Epidermal melanocyte (primary cell): ENCODE results near the gene TSPAN9.

Experiments
- DNase-seq: peaks from one replicate; pipeline ENCODE4 v3.0.0; 2011; ENCODE audit warnings: low spot score; ENCODE audit not compliant: insufficient read length

TSPAN9 gene

DNA sequence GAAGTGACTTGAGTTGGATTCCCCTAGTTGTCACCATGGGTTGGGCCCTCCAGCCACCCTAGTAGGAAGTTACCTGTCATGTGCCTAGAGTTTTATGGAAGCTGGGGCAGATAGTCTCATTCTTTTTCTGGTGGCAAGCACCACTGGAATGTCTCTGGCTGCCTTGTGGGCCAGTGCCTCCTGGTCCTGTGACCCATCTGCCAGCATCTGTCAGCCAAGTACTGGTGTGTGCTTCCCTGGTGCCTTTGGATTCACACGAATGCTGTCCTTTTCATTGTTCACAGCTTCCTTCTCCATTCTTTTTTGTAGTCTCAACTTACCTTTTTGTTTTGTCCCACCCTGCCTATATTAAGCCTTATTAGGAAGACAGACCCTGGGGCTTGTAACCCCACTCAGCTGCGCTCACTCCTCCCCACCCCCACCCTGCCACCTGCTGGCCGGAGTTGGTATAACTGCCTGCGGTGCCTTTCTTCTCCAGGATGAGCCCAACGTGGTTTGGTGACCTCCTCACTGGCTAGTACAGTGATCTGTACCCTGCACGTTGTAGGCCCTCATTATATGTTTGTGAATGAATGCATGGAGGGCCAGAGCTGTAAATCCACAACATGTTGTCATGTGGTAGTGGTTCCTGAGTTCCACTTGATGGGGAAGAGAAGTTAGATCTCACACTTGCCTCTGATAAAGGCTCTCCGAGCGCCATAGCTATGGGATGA, 125.7 kb downstream of the TSPAN9 start:
- DNase-seq, result peak; percentile 85

DNA sequence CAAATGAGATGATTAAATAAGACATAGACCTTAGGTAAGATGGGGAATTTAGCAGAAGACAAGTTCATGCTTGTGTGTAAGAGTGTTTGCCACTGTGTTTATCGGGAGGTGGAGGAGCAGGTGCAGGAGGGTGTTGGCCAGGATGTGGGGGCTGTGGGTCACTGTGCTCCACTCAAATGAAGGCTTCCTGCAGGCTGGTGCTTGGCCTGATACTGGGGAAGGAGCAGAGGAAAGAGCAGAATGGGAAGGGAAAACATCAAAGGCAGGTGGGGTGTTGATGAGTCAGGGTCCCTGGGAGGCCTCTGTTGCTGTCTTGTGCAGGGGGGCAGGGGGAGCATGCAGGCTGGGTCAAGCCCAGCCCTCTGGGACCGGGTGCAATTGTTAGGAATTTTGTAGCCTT, 126.5 kb downstream of the TSPAN9 start:
- no peak for DNase-seq

DNA sequence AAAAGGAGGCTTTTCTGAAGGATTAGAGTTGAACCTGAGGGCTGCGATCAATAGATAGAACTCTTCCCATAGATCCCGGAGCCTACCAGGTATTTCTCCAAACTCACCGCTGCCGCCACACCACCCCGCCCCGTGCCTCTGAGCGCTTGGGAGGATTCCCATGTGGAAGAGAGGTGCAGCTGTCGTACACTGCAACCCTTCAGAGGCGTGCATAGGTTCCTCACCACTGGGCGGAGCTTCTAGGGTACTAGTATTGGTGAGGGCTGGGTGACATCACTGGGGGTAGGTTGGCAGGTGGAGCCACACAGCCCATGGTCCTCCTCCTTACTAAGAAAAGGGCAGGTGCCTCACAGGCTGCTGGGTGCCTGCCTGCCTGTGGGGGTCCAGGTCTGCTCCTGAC, 127.0 kb downstream of the TSPAN9 start:
- DNase-seq, result no peak

DNA sequence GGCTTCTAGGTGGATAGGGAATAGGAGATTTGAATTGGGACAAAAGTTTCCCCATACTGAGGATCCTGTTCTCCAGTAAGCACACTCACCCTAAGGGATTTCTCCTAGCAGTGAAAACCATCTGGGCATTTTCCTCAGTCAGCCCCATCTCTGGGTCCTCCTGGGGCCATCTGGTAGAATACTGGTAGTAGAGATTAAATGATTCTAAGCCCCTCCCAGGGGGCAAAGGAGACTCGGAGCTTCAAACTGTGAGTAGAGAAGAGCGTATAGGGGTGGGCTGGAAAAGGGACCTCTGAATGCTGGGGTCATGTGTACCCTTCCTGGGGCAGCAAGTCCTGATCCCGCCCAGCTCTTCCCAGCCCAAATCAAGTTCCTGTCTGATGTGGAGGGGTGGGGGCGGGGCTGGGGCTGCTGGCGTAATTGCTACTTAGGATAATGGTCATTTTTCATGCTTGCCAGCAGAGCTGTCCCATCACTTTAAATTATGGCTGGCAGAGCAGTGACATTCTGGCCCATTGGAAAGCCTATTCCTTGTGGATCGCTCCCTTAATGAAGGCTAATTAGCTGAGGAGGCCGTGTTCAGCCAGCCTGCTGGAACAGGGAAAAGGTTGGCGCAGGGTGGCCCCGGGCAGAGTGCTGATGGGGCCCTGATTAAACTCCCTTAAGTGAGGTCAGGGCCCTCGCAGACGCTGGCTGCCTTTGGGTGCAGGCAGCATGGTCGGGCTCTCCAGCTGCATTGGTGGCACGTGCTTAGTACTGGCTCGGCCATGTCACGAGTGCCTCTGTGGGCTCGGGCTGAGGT, 127.8 kb downstream of the TSPAN9 start:
- DNase-seq, result no peak

DNA sequence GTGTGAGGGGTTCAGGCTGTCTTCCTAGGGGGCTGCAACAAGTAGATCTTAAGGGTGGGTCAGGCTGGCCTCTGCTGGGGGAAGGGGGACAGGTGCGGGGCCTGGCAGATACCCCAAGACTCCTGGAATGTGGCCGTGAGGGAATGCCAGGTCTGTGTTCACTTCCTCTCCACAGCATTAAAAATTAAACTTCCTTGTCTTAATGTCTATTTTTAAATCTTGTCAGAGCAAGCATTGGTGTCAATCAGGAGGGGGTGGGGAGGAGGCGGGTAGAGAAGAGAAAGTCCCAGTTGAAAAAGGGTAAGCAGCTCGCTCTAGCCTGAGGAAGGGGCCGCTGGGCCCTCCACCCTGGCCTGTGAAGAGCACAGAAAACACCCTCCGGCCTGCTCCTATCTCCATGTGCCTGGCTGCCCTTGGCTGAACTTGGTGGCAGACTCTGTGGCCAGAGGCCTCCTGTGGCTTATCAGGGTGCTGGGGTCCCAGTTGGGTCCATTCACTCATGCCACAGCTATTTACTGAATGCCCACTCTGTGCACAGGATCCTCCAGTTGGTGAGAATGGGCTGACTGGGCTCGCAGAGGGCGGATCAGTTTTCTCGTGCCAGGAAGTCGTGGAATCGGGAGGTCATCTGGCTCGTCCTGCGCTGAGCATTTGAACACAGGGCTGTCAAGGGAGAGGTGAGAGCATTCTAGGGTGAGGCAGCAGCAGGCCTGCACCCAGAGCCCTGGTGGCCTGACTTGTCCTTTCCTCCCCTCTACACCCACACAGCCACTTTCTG, 128.8 kb downstream of the TSPAN9 start:
- no peak for DNase-seq

DNA sequence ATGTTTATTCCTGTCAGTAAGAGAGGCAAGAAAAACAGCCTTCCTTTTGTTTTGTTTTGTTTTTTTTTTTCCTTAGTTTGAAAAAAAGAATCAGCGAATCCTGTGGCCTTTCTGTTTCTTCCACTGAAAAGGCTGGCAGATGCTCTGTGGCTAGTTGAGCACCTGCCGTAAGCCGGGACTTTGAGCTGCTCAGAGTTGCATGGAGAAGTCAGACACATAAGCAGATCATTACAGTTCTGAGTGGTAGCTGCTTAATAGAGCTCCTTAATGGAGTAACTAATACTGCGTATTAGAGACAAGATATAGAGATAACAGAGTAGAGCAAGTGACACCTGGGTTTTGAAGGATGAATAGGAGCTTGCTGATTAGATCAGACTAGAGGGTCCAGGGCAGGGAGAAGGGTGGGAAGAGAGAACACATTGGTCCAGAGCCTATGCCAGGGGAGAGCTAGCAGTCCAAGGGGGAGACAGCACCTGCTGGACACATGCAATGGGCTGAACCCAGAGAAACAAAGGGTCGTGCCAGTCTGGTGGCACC, 129.4 kb downstream of the TSPAN9 start:
- no peak for DNase-seq

DNA sequence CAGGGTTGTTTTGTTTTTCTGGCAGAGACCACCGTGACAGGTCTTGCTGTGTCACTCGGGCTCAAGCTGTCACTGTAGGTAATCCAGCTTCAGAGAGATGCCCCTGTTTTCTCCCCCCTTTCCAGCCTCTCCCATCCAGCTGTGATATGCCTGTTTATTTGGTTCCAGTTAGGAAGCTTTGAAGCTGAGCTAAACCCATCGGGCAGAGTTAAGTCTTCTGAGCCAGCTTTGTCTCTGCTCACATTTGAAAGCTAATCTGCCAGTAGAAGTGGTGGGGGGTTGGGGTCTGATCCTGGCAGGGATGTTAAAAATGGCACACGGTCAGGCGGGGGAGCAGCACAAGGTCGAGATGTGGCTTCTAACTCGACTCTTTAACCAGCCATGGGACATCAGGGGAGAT, 130.0 kb downstream of the TSPAN9 start:
- no peak for DNase-seq

DNA sequence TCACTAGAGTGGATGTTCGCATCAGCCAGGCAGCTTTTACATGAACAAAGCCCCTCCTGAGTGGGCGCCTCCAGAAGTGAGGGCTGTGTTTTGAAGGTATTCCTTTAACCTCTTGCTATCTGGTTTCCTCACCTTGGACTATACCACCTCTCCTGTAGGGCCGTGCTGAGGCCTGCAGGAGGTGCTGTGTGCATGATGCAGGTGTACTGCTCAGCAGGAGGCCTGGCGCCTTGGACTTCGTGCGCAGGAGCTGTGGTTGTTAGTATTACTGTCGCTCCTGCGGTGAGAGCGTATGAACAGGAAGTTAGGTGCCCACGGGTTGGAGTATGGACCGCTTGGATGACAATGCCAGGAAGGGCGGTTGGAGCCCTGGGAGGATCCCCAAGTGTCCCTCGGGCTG, 130.7 kb downstream of the TSPAN9 start:
- DNase-seq, result no peak

DNA sequence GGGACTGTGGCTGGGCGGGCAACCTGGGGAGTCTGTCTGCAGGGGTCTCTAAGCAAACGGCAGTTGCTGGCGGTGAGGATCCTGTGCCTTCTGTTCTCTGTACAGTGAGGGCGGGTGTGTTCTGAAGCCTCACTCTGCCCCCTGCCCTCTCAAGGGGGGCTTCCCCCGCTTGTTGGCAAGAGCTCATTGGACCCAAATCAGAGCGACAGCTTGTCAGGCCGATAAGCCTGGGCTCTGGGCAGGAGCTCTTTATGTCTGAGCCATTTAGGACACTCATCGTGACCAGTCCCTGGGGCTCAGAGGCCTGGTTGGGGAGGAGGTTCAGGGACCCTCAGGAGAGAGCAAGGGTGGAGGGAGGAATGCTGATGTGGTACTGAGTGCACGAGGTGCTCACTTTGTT, 136.0 kb downstream of the TSPAN9 start:
- DNase-seq, result no peak

DNA sequence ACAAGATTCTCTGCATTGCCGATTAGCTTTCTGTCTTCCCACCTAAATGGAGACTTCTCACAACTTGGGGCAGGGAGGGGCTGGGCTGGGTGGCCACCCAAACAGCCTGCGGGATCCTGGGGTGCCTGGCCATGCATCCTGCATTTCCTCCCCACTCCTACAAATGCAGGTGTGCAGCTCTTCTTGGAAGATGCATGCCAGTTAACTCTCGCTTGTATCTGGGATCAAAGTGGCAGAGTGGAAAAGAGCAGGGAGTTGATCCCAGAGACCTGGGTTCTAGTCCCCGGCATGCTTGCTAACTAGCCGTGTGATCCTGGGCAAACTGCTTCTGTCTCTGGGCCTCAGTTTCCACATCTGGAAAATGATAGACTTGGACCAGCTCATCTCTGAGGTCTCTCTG, 136.6 kb downstream of the TSPAN9 start:
- no peak for DNase-seq

DNA sequence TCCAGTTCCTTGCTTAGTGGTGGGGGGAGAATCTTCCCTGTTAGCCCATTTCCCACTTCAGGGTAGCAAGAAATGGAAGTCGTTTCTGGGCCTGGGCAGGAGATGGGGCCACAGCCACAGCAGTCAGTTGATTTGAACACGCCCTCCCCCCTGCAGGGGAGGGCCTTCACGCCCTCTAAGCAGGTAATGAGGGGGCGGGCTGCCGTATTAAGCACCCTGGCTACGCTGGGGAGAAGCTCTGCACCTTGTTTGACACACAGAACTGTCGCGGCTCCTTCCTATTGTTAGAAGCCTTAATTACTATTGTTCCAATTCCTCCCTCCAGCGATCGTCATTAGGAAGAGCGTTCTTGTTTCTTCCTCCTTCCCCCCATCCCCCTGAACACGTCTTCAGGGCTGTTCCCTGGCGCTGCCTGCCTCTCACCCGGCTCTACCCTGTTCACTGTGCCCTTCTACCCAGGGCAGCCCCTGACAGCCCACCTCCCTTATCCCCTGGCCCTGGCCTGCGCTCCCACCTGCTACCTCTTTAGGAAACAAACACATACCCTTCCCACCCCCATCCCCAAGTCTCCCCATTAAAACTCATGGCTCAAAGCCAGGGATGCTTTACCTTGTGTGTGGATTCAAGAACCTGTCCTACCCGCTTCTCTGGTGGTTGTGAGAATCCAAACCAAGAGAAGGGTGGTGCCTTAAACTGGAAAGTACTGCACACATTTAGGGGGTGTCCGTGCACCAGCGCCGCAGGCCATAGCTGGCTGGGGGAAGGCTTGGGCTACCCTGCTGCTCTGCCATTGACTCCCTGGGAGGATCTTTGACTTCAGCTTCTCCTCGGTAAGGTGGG, 137.6 kb downstream of the TSPAN9 start:
- DNase-seq, result no peak

DNA sequence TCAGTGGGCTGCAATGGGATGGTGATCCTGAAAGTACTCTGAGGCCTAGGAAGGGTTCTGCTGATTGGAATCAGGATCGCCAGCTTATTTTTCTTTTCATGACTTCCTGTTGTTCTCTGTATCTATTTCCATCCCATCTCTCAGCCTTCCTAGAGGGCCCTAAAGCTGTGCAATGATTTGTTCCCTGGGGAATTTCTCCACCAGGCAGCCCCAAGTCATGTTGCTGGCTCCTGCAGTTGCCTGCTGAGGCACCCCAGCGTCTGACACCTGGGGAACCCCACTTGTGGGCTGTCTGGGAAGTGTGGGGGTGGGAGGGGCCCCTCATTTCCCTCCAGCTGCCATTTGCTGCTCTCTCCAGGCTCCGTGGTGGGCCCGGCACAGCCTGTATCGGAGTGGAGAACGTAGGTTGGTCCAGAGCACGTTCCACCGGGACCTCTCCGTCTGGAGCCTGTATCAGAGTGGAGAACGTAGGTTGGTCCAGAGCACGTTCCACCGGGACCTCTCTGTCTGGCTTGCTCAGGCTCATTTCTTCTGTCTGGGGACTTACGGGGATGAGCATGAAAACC, 138.3 kb downstream of the TSPAN9 start:
- DNase-seq, result no peak

DNA sequence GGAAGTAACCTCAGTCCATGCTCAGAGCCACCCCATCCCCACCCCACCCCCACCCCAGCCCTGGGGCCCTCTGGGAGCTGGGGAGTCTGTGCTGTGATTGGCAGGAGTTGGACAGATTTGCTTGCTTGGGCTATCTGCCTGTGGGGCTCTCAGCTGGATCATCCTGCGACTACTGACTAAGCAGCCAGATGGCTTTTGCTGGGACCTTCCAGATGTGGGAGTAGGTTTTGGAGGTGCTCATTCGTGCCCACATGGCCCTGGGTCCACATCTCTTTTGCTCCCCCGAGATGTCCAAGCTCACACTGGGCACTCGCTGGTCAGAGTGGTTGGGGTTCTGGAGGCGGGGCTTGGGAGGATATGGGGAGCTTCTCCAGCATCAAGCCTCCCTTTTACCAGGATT, 138.9 kb downstream of the TSPAN9 start:
- DNase-seq, result no peak

DNA sequence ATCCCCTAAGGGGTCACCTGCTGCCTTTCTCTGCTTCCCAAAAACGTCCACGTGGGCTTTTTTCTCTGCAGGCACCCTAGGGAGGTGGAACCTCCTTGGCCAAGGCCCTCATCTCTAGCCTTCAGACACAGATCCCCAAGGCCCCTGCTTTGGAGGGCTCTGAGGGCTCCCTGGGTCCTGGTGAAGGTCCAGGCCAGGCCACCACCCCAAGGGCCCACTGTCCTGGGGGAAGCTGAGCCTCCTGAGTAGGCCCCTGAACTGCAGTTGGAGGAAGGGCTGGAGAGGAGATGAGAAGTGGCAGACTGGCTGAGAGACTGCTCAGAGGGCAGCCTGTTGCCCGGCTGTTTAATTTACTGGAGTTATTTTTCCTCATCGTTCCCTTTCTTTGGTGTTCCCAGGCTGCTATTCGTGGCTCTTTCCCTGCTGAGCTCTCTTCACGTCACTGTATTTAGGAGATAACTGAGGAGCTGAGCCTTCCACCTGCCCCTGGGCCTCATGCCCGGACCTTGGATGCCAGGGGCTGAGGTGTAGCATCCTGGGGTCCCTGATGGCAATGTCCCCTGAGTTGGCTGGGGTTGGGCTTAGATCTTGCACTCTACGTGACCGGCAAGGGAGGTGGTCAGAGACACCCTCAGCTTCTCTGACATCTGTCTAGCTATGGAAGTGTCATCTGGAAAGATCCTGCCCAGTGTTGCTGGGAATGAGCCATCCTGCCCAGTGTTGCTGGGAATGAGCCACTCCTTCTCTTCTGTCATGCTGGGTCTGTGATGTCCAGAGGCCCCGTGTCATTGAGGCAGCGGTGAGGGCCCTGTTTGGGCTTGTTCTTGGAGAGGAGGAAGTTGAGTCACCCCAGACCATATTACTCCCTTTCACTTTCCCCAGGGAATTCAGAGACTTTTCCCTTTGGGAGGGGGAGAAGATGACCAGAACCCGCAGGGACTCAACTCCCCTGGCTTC, 139.8 kb downstream of the TSPAN9 start:
- DNase-seq, result no peak

DNA sequence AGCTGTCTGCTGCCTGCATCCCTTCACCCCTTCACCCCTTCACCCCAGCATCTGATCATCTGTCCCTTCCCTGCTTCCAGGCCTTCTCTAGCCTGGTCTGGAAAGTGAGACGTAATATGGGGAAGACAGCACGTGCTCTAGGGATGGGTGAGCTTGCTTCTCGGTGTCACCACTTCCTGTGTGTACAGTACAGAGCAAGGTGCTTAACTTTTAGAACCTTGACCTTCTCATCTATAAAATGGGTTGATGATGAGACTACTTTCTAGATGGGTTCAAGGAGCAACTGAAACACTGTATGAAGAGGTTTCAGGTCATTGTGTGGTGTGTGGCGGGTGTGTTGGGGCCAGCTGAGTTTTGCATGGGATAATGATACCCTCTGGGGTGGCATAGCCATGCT, 140.5 kb downstream of the TSPAN9 start:
- no peak for DNase-seq

DNA sequence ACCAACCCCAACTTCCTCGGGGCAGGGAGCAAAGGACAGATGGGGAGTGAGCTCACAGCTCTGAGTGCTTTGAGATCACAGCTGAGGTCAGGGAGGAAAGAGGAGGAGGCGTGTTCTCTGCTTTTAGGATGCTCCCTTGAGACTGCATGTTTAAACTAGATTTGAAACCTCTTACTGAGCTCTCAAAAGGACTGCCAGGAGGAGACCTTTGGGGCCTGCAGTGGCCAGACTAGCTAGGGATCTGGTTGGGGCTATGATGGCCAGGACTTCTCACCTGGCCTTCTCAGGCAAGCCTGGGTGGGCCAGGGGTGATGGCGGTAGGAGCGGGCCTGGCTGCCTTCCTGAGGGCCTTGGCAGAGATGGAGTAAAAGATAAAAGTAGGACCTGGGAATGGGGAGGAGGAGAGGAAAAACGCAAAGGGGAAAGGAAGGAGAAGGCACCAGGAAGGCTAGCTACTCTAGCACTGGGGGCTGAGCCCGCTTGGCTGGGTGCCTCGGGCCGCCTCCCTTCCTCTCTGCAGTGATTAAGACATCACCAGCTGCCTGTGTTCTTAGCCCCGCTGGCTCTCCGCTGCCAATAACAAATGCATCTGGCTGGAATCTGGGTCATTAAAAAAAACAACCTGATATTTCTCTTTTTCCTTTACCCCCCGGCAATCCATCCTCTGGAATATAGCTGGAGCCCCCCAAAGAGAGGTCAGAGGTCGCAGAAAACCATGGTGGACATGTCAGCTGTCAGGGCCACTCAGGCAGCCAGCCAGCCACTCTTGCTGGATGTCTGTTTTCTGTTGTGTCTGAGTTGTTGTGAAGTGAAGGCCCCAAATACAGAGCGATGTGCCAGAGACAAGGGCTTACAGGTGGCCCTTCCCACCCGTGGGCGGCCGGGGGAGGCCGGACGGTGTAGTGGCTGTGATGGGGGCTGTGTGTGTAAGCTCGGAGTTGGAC, 141.3 kb downstream of the TSPAN9 start:
- DNase-seq, result peak; percentile 80

DNA sequence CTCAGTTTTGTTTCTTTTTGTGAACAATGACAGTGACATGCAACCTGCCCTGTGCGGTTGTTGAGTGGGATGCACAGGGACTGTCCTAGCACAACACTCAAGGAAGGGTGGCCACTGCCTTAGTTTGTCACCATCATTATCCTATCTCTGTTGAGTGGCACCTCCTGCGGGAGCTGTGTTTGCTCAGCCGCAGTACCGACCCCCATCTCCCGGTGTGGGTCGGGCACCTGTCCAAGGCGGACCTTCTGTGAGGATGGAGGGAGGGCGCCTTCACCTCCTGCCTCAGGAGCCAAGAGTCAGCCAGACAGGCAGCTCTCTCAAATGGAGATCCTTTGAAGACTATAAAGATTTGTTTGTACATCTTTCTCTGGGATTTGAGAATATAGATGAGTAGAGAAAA, 142.1 kb downstream of the TSPAN9 start:
- DNase-seq, result no peak
